Testis (tissue), 2 donors: ENCODE measurements around the gene HIRIP3.

Experiments
- CTCF ChIP-seq, 3 experiments: fragments of 450-650 bp in 2 of 3; fragments of 200-600 bp in 1 of 3; sonication (generic) in 1 of 3; IDR thresholded peaks; one replicate each; pipeline ENCODE4 v1.5.1; 2016 to 2019; ENCODE audit warnings: antibody characterized with exemption in 3 of 3, mild to moderate bottlenecking in 2 of 3, moderate library complexity in 1 of 3
- POLR2A ChIP-seq: fragments of 450-650 bp; IDR thresholded peaks from one replicate; pipeline ENCODE4 v1.6.1; 2017; ENCODE audit warnings: antibody characterized with exemption, mild to moderate bottlenecking, moderate library complexity

- TF ChIP-seq CTCF (IDR thresholded peaks at IDR 0.05) (no peak), POLR2A (no peak)
Observed at GRCh38 chr16:29995324-29995910, at the start of gene HIRIP3.
